ENCODE data around the gene LRRC23.
"Not testable (repeated sequence)": the region's sequence is repeated elsewhere in the genome, so short reads cannot be mapped to it uniquely, and the experiment has no call there.

LRRC23 gene

GRCh38 chr12:6873094-6874014, 31.3 kb upstream of the LRRC23 start, which contains the start of gene SPSB2:
TSS of gene SPSB2 (minus strand) at chr12:6873303. CDS start at chr12:6872901, 402 bp downstream.
- peak; percentile 100 for DNase-seq

GRCh38 chr12:6874015-6874368, 30.6 kb upstream of the LRRC23 start:
- DNase-seq: not testable (repeated sequence)

GRCh38 chr12:6879824-6880223, 24.8 kb upstream of the LRRC23 start:
- not testable (repeated sequence) for DNase-seq

GRCh38 chr12:6883252-6883651, 21.4 kb upstream of the LRRC23 start:
- DNase-seq: no peak

GRCh38 chr12:6883683-6884082, 20.9 kb upstream of the LRRC23 start:
- DNase-seq: no peak

GRCh38 chr12:6884539-6884938, 20.1 kb upstream of the LRRC23 start:
- DNase-seq: no peak

- not testable (repeated sequence) for DNase-seq
Observed at GRCh38 chr12:6886206-6886999, 18.2 kb upstream of the LRRC23 start.

- DNase-seq: no peak
Observed at GRCh38 chr12:6887460-6887859, 17.2 kb upstream of the LRRC23 start.

- DNase-seq: no peak
Observed at GRCh38 chr12:6888360-6888759, 16.3 kb upstream of the LRRC23 start.

GRCh38 chr12:6888794-6889193, 15.8 kb upstream of the LRRC23 start:
- not testable (repeated sequence) for DNase-seq

- not testable (repeated sequence) for DNase-seq
Observed at GRCh38 chr12:6889775-6890573, 14.6 kb upstream of the LRRC23 start.

GRCh38 chr12:6890789-6891645, 13.6 kb upstream of the LRRC23 start:
- peak; percentile 99 for DNase-seq

- DNase-seq: no peak
Observed at GRCh38 chr12:6891646-6892001, 13.0 kb upstream of the LRRC23 start.

GRCh38 chr12:6892683-6893082, 11.9 kb upstream of the LRRC23 start:
- not testable (repeated sequence) for DNase-seq

- no peak for DNase-seq
Observed at GRCh38 chr12:6894321-6894720, 10.3 kb upstream of the LRRC23 start.

- no peak for DNase-seq
Observed at GRCh38 chr12:6896846-6897435, 7.7 kb upstream of the LRRC23 start.

GRCh38 chr12:6899427-6899826, 5.2 kb upstream of the LRRC23 start:
- DNase-seq: no peak

- no peak for DNase-seq
Observed at GRCh38 chr12:6899837-6900519, 4.6 kb upstream of the LRRC23 start.

- DNase-seq: no peak
Observed at GRCh38 chr12:6902448-6902847, 2.2 kb upstream of the LRRC23 start.

GRCh38 chr12:6903722-6904121, 900 bp upstream of the LRRC23 start:
- no peak for DNase-seq

GRCh38 chr12:6905414-6906040, 905 bp downstream of the LRRC23 start:
- DNase-seq: no peak
